B cell (primary cell): ENCODE results near the gene PIGQ. TPM values are rescaled to one million over a fixed set of nuclear protein-coding genes. Genes with fewer than 3 reads are reported as not detected.

Source experiments
- ATAC-seq: fragments of 200-7000 bp; cut with Tn5 transposase; one replicate; pipeline ENCODE4 v1.10.0; 2021; ENCODE audit warnings: low read depth, mild to moderate bottlenecking, moderate number of reproducible peaks, moderate library complexity
- CTCF ChIA-PET: fragments of 350-600 bp; sonication (Branson Sonifier 250); formaldehyde crosslinking; loops from one replicate; lab custom pipeline; 2021; ENCODE audit warnings: antibody characterized with exemption, inconsistent platforms; lab: Charles Lee
- POLR2A ChIA-PET: fragments of 350-600 bp; sonication (Branson Sonifier 250); formaldehyde crosslinking; loops from one replicate; lab custom pipeline; 2021; ENCODE audit warnings: antibody characterized with exemption; lab: Charles Lee
- DNase-seq: peaks from one replicate; pipeline ENCODE4 v3.0.0; 2013
- H2AFZ ChIP-seq: 2 replicates; pipeline ENCODE4 v1.6.1; 2012; ENCODE audit warnings: mild to moderate bottlenecking, low read depth, low read length; ENCODE audit not compliant: insufficient read depth, poor library complexity, severe bottlenecking
- H3K27ac ChIP-seq, 2 donors: 1 replicate in 1 of 2; 2 replicates in 1 of 2; pipeline ENCODE4 v1.5.1; 2012 to 2013; ENCODE audit warnings: low read length in 2 of 2, mild to moderate bottlenecking in 2 of 2, moderate library complexity in 1 of 2
- H3K27me3 ChIP-seq, 4 experiments: fragments of 200-600 bp in 1 of 4; sonication (generic) in 1 of 4; replicated peaks in 1 of 4; 1 replicate in 2 of 4; 2 replicates in 2 of 4; pipeline versions ENCODE4 v1.6.1 to v1.7.0; 2013 to 2016; ENCODE audit warnings: low read length in 3 of 4, mild to moderate bottlenecking in 2 of 4, mixed read lengths in 1 of 4, moderate library complexity in 1 of 4; ENCODE audit not compliant: insufficient read depth in 4 of 4, control insufficient read depth in 3 of 4; ENCODE audit errors: control extremely low read depth in 1 of 4
- H3K36me3 ChIP-seq, 2 experiments: replicated peaks in 1 of 2; 1 replicate in 1 of 2; 2 replicates in 1 of 2; pipeline versions ENCODE4 v1.6.1 to v1.7.1; 2013; ENCODE audit warnings: low read length in 1 of 2; ENCODE audit not compliant: insufficient read depth in 2 of 2, control insufficient read depth in 1 of 2; ENCODE audit errors: control extremely low read depth in 1 of 2, extremely low read depth in 1 of 2
- H3K4me1 ChIP-seq, 2 donors: fragments of 200-600 bp in 1 of 2; sonication (generic) in 1 of 2; 1 replicate in 1 of 2; 2 replicates in 1 of 2; pipeline versions ENCODE4 v1.5.1 to v1.6.1; 2013 to 2017; ENCODE audit warnings: low read length in 2 of 2; ENCODE audit not compliant: control insufficient read depth in 2 of 2, insufficient read depth in 2 of 2
- H3K4me2 ChIP-seq: replicated peaks from 2 replicates; pipeline ENCODE3; 2012; ENCODE audit warnings: mild to moderate bottlenecking, low read depth, low read length; ENCODE audit not compliant: poor library complexity, severe bottlenecking
- H3K4me3 ChIP-seq, 5 experiments: fragments of 200-600 bp in 1 of 5; sonication (generic) in 1 of 5; 1 replicate in 3 of 5; 2 replicates in 2 of 5; pipeline versions ENCODE4 v1.5.1 to v1.7.0; 2011 to 2016; ENCODE audit warnings: low read length in 4 of 5, mild to moderate bottlenecking in 4 of 5, low read depth in 2 of 5, control low read depth in 1 of 5, moderate library complexity in 1 of 5; ENCODE audit not compliant: insufficient read depth in 1 of 5; ENCODE audit errors: control extremely low read depth in 1 of 5, extremely low read depth in 1 of 5
- H3K79me2 ChIP-seq: fragments of 200-600 bp; sonication (generic); one replicate; pipeline ENCODE4 v1.6.0; 2016; ENCODE audit warnings: low read length; ENCODE audit not compliant: control insufficient read depth, insufficient read depth
- H3K9ac ChIP-seq: fragments of 200-600 bp; sonication (generic); 2 replicates; pipeline ENCODE4 v1.6.1; 2017; ENCODE audit warnings: mild to moderate bottlenecking, low read length, moderate library complexity
- H3K9me3 ChIP-seq, 3 donors: one replicate each; pipeline versions ENCODE4 v1.6.1 to v1.7.1; 2013; ENCODE audit warnings: low read length in 2 of 3; ENCODE audit not compliant: control insufficient read depth in 2 of 3, insufficient read depth in 1 of 3; ENCODE audit errors: control extremely low read depth in 1 of 3
- H4K20me1 ChIP-seq: 2 replicates; pipeline ENCODE4 v1.6.0; 2012; ENCODE audit warnings: mild to moderate bottlenecking, low read length; ENCODE audit not compliant: insufficient read depth, control insufficient read depth, poor library complexity, severe bottlenecking
- H3K27ac Mint-ChIP-seq: one replicate; pipeline ENCODE4 v1.8.0; 2021; ENCODE audit warnings: mixed read lengths
- H3K27me3 Mint-ChIP-seq: one replicate; pipeline ENCODE4 v1.8.0; 2021; ENCODE audit warnings: mixed read lengths
- H3K4me1 Mint-ChIP-seq: one replicate; pipeline ENCODE4 v1.8.0; 2021; ENCODE audit warnings: mixed read lengths
- H3K4me3 Mint-ChIP-seq: one replicate; pipeline ENCODE4 v1.8.0; 2021; ENCODE audit warnings: mixed read lengths
- H3K9me3 Mint-ChIP-seq: one replicate; pipeline ENCODE4 v1.8.0; 2022; ENCODE audit warnings: mixed read lengths; ENCODE audit not compliant: insufficient read depth
- EZH2 ChIP-seq: IDR thresholded peaks from 2 replicates; pipeline ENCODE4 v1.6.1; 2012; ENCODE audit warnings: borderline replicate concordance, low read depth, mild to moderate bottlenecking, moderate library complexity, low read length; ENCODE audit not compliant: insufficient read depth, poor library complexity, severe bottlenecking
- WGBS: methylation state at CpG from one replicate; pipeline ENCODE4 v1.1.5; 2013; ENCODE audit warnings: missing lambda C conversion rate; ENCODE audit not compliant: insufficient coverage; 5-methylcytosine and 5-hydroxymethylcytosine counted together
- intact Hi-C: fragments of 100-400 bp; cut with micrococcal nuclease; formaldehyde crosslinking; loops from one replicate; pipeline ENCODE4 v1.10.0; 2022
- polyA plus RNA-seq: library from polyadenylated mRNA; depleted of rRNA; stranded (reverse); fragments of >200 nt; gene quantifications from 2 replicates; pipeline ENCODE4 v1.2.3, GENCODE V29; 2012
- total RNA-seq, 2 donors: library from RNA; stranded (reverse); fragments of 120-200 nt in 1 of 2; gene quantifications; 1 replicate in 1 of 2; 2 replicates in 1 of 2; pipeline versions ENCODE4 v1.2.3 to v1.2.4, GENCODE V29; 2013 to 2022
- TF ChIP-seq, protein P1 (sequence below): fragments of 200-600 bp; IDR thresholded peaks from one replicate; pipeline ENCODE4 v1.8.0; 2022; ENCODE audit warnings: antibody characterized with exemption, mild to moderate bottlenecking

PIGQ gene
- total and polyA plus RNA-seq, 2 donors (not counting 1 experiment from before 2014, with no cell fraction given): 56.9 to 68.5 TPM

DNA sequence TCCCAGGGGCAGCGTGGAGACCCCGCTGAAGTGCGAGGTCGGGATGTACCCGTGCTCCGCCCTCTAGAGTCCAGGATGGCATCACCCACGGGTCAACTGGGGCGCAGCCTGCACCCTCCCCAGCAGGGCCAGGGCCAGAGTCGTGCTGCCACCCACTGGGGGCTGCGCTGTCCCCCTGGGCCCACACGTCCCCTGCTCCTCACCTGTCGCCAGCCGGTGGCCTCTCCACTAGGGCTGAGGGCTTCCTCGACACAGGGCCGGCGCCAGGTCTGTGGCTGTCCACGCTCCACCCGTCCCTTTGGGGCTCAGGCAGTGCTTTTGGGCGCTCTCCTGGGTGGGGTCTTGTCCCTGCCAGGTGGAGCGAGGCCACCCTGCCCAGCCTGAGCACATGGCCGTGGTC is 21.2 kb upstream of the PIGQ start:
- CTCF ChIA-PET: no interaction called here

DNA sequence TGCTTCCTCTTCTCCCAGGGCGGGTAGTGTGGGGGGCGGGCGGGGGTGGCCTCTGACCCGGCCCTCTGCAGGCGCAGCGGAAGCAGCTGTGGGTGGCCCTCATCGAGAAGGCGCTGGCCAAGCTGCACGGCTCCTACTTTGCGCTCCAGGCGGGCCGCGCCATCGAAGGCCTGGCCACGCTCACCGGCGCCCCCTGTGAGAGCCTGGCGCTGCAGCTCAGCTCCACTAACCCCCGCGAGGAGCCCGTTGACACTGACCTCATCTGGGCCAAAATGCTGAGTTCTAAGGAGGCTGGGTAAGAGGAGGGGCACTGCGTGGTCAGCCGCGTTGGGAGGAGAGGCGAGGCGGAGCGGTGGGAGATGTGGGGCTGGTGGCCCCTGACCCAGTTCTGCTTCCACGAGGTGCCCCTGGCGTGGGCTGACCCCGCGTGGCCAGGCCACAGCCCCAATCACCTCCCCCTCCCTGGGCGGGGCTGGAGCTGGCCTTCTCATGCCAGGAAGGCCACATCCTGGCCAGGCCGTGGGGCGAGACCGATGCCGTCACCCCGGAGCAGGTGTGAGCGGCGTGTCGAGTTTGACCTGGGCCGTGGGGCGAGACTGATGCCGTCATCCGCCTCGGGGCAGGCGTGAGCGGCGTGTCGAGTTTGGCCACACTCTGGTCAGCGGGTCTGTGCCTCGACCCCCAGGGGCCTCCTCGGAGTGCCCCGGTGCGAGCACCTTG is 20.1 kb upstream of the PIGQ start:
- H2AFZ ChIP-seq: no peak overlapping the region
- no peak for DNase-seq
- no peaks in the 10 kb centered on the region for H3K9me3 ChIP-seq
- 98% methylated on average over 51 of the region's 54 CpGs for WGBS
- no peaks in the 10 kb centered on the region for H3K4me1 ChIP-seq
- H3K9ac ChIP-seq: no peak overlapping the region
- Mint-ChIP-seq H3K4me1 (no peaks in the 10 kb centered on the region), H3K27ac (no peak overlapping the region), H3K9me3 (no peaks in the 10 kb centered on the region), H3K27me3 (no peaks in the 10 kb centered on the region), H3K4me3 (no peak overlapping the region)
- peaks cover 0 to 8% of the 10 kb centered on the region in 2 experiments for H3K36me3 ChIP-seq
- H4K20me1 ChIP-seq: no peaks in the 10 kb centered on the region
- POLR2A ChIA-PET: no interaction called here
- H3K79me2 ChIP-seq: peaks cover 3% of the 10 kb centered on the region
- ATAC-seq: no peak
- no peak overlapping the region for H3K27ac ChIP-seq
- TF ChIP-seq, protein P1, sequence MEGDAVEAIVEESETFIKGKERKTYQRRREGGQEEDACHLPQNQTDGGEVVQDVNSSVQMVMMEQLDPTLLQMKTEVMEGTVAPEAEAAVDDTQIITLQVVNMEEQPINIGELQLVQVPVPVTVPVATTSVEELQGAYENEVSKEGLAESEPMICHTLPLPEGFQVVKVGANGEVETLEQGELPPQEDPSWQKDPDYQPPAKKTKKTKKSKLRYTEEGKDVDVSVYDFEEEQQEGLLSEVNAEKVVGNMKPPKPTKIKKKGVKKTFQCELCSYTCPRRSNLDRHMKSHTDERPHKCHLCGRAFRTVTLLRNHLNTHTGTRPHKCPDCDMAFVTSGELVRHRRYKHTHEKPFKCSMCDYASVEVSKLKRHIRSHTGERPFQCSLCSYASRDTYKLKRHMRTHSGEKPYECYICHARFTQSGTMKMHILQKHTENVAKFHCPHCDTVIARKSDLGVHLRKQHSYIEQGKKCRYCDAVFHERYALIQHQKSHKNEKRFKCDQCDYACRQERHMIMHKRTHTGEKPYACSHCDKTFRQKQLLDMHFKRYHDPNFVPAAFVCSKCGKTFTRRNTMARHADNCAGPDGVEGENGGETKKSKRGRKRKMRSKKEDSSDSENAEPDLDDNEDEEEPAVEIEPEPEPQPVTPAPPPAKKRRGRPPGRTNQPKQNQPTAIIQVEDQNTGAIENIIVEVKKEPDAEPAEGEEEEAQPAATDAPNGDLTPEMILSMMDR: no peak
- no peak for TF ChIP-seq EZH2
- H3K4me2 ChIP-seq: no peak overlapping the region
- intact Hi-C loops: no loop called here
- no peak overlapping the region for H3K4me3 ChIP-seq
- CTCF ChIA-PET: no interaction called here
- H3K27me3 ChIP-seq: no peaks in the 10 kb centered on the region

More for the DNA sequence above, 21.2 kb upstream of the PIGQ start:
- no peak overlapping the region for H3K4me3 ChIP-seq
- no peaks in the 10 kb centered on the region for H3K4me1 Mint-ChIP-seq
- no peak overlapping the region for H3K4me2 ChIP-seq
- peaks cover 6% of the 10 kb centered on the region for H3K79me2 ChIP-seq
- no peaks in the 10 kb centered on the region for H3K27me3 ChIP-seq
- H3K4me1 ChIP-seq: no peaks in the 10 kb centered on the region
- intact Hi-C loops: no loop called here
- H3K9me3 Mint-ChIP-seq: no peaks in the 10 kb centered on the region
- no peak for TF ChIP-seq EZH2
- TF ChIP-seq, protein P1: no peak
- no peak overlapping the region for H3K9ac ChIP-seq
- ATAC-seq: no peak
- WGBS: 98% methylated on average over 21 of the region's 21 CpGs
- peaks cover 9% of the 10 kb centered on the region for H4K20me1 ChIP-seq
- H3K9me3 ChIP-seq: no peaks in the 10 kb centered on the region
- DNase-seq: no peak
- no peak overlapping the region for H2AFZ ChIP-seq
- POLR2A ChIA-PET: no interaction called here
- H3K27me3 Mint-ChIP-seq: no peaks in the 10 kb centered on the region
- H3K36me3 ChIP-seq: peaks cover 0 to 5% of the 10 kb centered on the region in 2 experiments
- no peak overlapping the region for H3K27ac ChIP-seq
- H3K4me3 Mint-ChIP-seq: no peak overlapping the region
- H3K27ac Mint-ChIP-seq: no peak overlapping the region
